M059J (cell line): ENCODE measurements around the gene BRI3BP. TPM values are rescaled to one million over a fixed set of nuclear protein-coding genes. Genes with fewer than 3 reads are reported as not detected.

Experiments used
- DNase-seq: peaks from one replicate; pipeline ENCODE4 v3.0.0-alpha.2; 2012; ENCODE audit warnings: low read depth
- total RNA-seq: library from RNA; depleted of rRNA; stranded (reverse); fragments of >200 nt; shearing (Covaris generic); gene quantifications from 2 replicates; pipeline ENCODE4 v1.2.3, GENCODE V29; 2014; rRNA removed

The BRI3BP gene, protein sequence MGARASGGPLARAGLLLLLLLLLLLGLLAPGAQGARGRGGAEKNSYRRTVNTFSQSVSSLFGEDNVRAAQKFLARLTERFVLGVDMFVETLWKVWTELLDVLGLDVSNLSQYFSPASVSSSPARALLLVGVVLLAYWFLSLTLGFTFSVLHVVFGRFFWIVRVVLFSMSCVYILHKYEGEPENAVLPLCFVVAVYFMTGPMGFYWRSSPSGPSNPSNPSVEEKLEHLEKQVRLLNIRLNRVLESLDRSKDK
- 5.5 and 10.3 TPM in 2 replicates for total RNA-seq

DNA sequence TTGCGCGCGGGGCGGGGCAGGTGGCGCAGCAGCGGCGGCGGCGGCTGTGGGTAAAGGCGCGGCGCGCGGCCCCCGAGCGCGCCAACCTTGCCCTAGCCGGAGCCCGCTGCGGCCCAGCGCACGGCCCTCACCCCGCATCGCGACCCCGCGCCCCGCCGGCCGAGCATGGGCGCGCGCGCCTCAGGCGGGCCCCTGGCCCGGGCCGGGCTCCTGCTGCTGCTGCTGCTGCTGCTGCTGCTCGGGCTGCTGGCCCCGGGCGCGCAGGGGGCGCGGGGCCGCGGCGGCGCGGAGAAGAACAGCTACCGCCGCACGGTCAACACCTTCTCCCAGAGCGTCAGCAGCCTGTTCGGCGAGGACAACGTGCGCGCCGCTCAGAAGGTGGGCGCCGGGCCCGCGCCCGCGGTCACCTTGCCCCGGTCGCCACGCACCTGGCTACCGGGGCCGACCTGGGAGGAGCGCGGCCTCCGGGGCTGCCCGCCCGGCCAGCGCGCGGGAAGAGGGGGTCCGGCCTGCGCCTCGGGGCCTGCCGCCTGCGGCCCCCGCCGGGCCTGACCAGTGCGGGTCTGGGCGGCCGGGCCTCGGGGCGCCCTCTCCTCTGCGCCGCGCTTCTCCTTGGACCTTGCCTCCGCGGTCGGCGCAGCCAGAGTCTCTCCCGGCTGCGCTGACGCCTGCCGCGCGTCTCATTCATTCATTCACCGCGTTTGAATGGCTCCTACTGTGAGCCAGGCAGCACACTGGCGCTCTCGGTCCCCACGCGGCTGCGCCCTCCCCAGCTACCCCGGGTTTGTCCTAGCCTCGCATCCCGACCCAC lies at the start of gene BRI3BP:
TSS of gene BRI3BP (plus strand) at position 20 of the 811 bp plus-strand sequence. CDS start at position 166, 146 bp downstream.
- peak; percentile 38 for DNase-seq

DNA sequence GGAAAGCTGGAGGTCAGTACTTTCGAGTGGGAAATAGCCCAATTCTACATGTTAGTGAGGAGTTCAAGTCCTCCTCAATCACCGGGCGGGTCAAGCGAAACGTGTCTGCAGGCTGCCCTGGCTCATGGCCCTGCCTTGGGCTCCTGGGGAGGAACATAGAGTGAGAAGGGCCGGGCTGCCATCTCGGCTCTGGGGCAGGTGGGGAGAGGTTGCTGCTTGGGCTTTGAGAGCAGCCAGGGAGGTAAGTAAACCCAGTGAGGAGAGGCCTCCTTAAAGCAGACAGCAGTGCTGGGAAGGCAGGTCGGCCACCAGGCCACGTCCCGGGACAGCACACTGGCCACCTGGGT lies 47.0 kb upstream of the BRI3BP start:
- no peak for DNase-seq

- DNase-seq, result no peak
Observed at GRCh38 chr12:124947013-124947412, 46.4 kb upstream of the BRI3BP start.

GRCh38 chr12:124947561-124948398 lies 45.7 kb upstream of the BRI3BP start:
- no peak for DNase-seq

GRCh38 chr12:124949066-124949465 lies 44.4 kb upstream of the BRI3BP start:
- DNase-seq, result no peak

GRCh38 chr12:124949779-124950728 lies 43.4 kb upstream of the BRI3BP start:
- DNase-seq, result no peak

- DNase-seq, result no peak
Observed at GRCh38 chr12:124952295-124952694, 41.1 kb upstream of the BRI3BP start.

GRCh38 chr12:124952801-124953200 lies 40.6 kb upstream of the BRI3BP start:
- DNase-seq, result peak; percentile 84

DNA sequence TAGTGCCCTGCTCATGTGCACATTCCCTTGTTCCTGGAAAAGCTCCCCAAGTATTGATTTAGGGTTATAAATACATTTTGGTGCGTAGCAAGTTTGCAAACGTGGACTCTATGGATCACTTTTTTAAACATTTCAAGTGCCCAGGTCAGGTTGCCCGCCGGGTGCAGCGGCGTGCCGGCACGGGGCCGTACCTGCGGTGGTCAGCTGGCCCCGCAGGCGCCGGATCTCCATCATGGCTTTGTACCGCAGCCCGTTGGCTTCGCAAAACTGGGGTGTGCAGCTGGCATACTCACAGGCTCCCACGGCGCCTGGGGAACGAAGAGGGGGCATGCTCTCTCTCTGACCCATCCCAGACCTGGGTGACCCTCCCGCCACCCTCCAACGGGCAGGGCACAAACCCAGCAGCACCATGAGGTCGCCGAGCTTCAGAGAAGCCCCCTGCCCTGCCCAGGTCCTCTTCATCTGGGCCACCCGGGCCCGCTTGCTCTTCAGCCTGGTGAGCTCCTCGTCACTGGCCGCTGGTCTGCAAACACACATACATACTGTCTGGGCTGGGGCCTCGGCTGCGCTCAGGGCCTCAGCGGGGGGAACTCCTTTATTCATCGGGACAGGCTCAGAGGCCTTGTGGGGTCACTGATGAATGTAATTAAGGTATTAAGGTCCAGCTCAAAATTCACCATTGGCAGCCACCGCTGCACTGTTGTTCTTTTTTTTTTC lies 39.6 kb upstream of the BRI3BP start:
- no peak for DNase-seq

DNA sequence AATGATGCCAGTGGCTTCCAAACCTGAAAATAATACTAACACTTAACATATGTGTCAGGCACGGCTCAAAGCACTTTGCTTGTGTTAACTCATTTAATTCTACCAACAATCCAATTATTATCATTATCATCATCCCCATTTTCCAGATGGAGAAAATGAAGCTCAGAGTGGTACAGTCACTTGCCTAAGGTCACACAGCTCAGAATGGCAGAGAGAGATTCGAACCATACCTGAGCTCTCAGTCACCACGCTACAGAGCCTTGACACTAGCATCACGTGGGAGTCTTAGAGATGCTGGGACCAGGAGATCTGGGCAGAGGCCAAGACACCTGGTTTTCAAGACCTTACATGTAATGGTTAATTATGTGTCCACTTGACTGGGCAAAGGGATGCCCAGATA lies 38.7 kb upstream of the BRI3BP start:
- DNase-seq, result no peak

DNA sequence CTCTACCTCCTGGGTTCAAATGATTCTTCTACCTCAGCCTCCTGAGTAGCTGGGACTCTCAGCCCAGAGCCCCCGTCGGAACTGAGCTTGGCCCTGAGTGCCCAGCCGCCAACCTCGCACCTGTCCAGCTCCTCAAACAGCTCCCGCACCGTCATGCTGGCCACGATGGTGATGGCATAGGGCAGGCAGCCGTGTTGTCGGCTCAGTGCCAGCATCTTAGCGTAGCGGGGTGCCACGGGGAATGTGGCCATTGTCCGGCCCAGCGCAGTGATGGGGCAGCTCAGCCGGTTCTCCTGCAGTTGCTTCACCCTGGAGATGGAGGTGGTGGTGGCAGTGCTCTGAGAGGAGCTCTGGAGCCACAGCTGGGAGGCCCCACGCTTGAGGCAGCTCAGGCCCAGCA lies 36.9 kb upstream of the BRI3BP start:
- no peak for DNase-seq

GRCh38 chr12:124961055-124961454 lies 32.4 kb upstream of the BRI3BP start:
- DNase-seq, result no peak

GRCh38 chr12:124963211-124963610 lies 30.2 kb upstream of the BRI3BP start:
- DNase-seq, result no peak

GRCh38 chr12:124964251-124964650 lies 29.2 kb upstream of the BRI3BP start:
- DNase-seq, result no peak

- no peak for DNase-seq
Observed at GRCh38 chr12:124964836-124965462, 28.5 kb upstream of the BRI3BP start.

- DNase-seq, result no peak
Observed at GRCh38 chr12:124967016-124967739, 26.3 kb upstream of the BRI3BP start.

GRCh38 chr12:124968656-124969055 lies 24.8 kb upstream of the BRI3BP start:
- DNase-seq, result no peak

DNA sequence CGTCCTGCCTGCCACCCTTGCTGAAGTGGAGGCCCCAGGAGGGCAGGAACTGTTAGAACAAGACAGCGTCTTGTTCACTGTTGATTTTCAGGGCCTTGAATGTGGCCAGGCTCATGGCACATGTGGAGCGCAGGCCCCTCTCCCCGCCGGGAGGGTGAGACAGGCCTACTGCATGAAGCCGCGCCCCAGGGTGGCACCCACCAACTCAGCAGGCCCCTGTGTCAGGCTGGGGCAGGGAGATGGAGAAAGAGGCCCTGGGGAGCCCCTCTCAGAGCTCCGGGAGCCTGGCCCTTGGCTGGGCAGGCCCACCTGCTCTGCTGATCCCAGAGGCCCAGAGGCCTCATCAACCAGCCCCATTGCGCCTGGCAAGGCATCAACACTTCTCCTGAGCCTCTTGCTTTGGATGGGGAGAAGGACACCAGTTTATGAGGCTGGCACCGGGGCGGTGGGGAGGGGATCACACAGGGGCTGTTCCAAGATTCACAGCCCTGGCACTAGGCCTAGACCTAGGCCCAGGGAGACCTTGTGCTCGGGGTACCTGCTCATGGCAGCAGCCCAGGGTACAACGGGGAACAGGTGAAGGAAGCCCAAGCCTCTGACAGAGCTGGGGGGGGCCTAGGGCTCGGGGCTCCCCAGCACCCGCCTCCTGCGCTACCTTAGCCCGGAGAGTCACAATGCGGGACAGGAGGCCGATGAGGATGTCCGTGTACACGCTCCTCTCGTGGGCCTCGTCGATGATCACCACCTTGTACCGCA lies 22.6 kb upstream of the BRI3BP start:
- no peak for DNase-seq

DNA sequence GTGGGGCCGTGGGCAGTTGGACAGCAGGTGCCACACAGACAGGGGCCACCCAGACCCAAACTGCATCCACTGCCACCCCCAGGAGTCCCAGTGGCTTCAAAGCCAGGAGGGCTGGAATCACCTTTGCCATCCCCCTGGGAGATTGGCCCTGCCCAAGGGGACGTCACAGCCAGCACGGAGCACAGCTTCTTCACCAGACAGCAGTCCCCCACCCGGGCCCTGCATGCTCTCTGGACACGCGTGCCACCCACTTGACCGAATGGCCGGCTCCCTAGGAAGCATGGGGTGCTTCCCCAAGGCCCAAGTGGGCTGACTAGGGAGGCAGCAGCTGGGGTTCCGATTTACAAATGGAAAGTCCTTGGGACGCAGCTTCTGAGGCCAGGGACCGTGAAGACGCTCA lies 21.8 kb upstream of the BRI3BP start:
- DNase-seq, result no peak
